Fibroblast of skin of right quadriceps (primary cell): ENCODE results near the gene MYL12A.
A peak's percentile ranks its signal among the peaks of the same experiment; 100 is the strongest.
"Not testable (repeated sequence)": the region's sequence is repeated elsewhere in the genome, so short reads cannot be mapped to it uniquely, and the experiment has no call there.

Experiments
- DNase-seq: peaks from one replicate; pipeline ENCODE4 v3.0.0-alpha.2; 2013

MYL12A gene

GRCh38 chr18:3256693-3257626, 9.4 kb downstream of the MYL12A start:
- peak; percentile 58 for DNase-seq

GRCh38 chr18:3257627-3258120, 10.1 kb downstream of the MYL12A start:
- DNase-seq, result no peak

GRCh38 chr18:3260995-3261372, 13.4 kb downstream of the MYL12A start:
- no peak for DNase-seq

GRCh38 chr18:3261373-3262233, 14.0 kb downstream of the MYL12A start, which contains the start of gene MYL12B:
MYL12B (plus strand) TSS chr18:3262133; CDS start chr18:3272899, 10,766 bp downstream.
- DNase-seq, result peak; percentile 80

- no peak for DNase-seq
Observed at GRCh38 chr18:3262234-3263131, 14.9 kb downstream of the MYL12A start.

- no peak for DNase-seq
Observed at GRCh38 chr18:3263132-3263700, 15.6 kb downstream of the MYL12A start.

GRCh38 chr18:3264362-3264761, 16.8 kb downstream of the MYL12A start:
- no peak for DNase-seq

GRCh38 chr18:3265564-3266033, 18.0 kb downstream of the MYL12A start:
- DNase-seq, result peak; percentile 69

- DNase-seq, result no peak
Observed at GRCh38 chr18:3266062-3266608, 18.5 kb downstream of the MYL12A start.

GRCh38 chr18:3268306-3268705, 20.7 kb downstream of the MYL12A start:
- no peak for DNase-seq

GRCh38 chr18:3269241-3269913, 21.8 kb downstream of the MYL12A start:
- DNase-seq, result peak; percentile 64

- DNase-seq, result no peak
Observed at GRCh38 chr18:3269914-3270299, 22.3 kb downstream of the MYL12A start.

GRCh38 chr18:3273042-3273441, 25.4 kb downstream of the MYL12A start:
- no peak for DNase-seq

GRCh38 chr18:3277643-3278213, 30.1 kb downstream of the MYL12A start:
- DNase-seq, result not testable (repeated sequence)

- no peak for DNase-seq
Observed at GRCh38 chr18:3279201-3280185, 31.9 kb downstream of the MYL12A start.

- DNase-seq, result peak; percentile 80
Observed at GRCh38 chr18:3281456-3282400, 34.1 kb downstream of the MYL12A start.

GRCh38 chr18:3283253-3283863, 35.8 kb downstream of the MYL12A start:
- DNase-seq, result no peak

- DNase-seq, result no peak
Observed at GRCh38 chr18:3283908-3284307, 36.3 kb downstream of the MYL12A start.
